ENCODE results near the gene RPTOR.

Gene RPTOR

GRCh38 chr17:80936723-80937122 is 392.1 kb downstream of the RPTOR start:
- no peak for TF ChIP-seq CTCF (IDR thresholded peaks at IDR 0.05; ENCODE audit: control insufficient read depth, insufficient read depth, low read depth, low read length, missing control alignments)
- no peak overlapping the region for H3K4me3 ChIP-seq (ENCODE audit: control insufficient read depth, low read depth, low read length)
- no peak for DNase-seq (ENCODE audit: low read depth)

- TF ChIP-seq CTCF (IDR thresholded peaks at IDR 0.05; ENCODE audit: control insufficient read depth, insufficient read depth, low read depth, low read length, missing control alignments), result no peak
- no peak overlapping the region for H3K4me3 ChIP-seq (ENCODE audit: control insufficient read depth, low read depth, low read length)
- no peak for DNase-seq (ENCODE audit: low read depth)
Measured at GRCh38 chr17:80937462-80938381, 393.1 kb downstream of the RPTOR start.

- no peak for DNase-seq (ENCODE audit: low read depth)
- TF ChIP-seq CTCF (IDR thresholded peaks at IDR 0.05; ENCODE audit: control insufficient read depth, insufficient read depth, low read depth, low read length, missing control alignments), result no peak
- H3K4me3 ChIP-seq (ENCODE audit: control insufficient read depth, low read depth, low read length), result no peak overlapping the region
Measured at GRCh38 chr17:80938556-80938955, 393.9 kb downstream of the RPTOR start.

GRCh38 chr17:80939151-80940145 is 394.8 kb downstream of the RPTOR start:
- TF ChIP-seq CTCF (IDR thresholded peaks at IDR 0.05; ENCODE audit: control insufficient read depth, insufficient read depth, low read depth, low read length, missing control alignments), result no peak
- no peak for DNase-seq (ENCODE audit: low read depth)
- no peak overlapping the region for H3K4me3 ChIP-seq (ENCODE audit: control insufficient read depth, low read depth, low read length)

GRCh38 chr17:80940171-80941123 is 395.8 kb downstream of the RPTOR start:
- no peak for TF ChIP-seq CTCF (IDR thresholded peaks at IDR 0.05; ENCODE audit: control insufficient read depth, insufficient read depth, low read depth, low read length, missing control alignments)
- no peak overlapping the region for H3K4me3 ChIP-seq (ENCODE audit: control insufficient read depth, low read depth, low read length)
- DNase-seq (ENCODE audit: low read depth), result no peak
